Suprapubic skin (tissue), 4 donors: ENCODE data around the gene ESRRB.

Experiments used
- CTCF ChIP-seq, 2 donors: fragments of 200-600 bp in 1 of 2; fragments of 450-650 bp in 1 of 2; sonication (generic) in 1 of 2; IDR thresholded peaks; one replicate each; pipeline ENCODE4 v1.5.1; 2016 to 2019; ENCODE audit warnings: antibody characterized with exemption in 2 of 2, mild to moderate bottlenecking in 1 of 2, moderate library complexity in 1 of 2
- EP300 ChIP-seq: sonication (generic); formaldehyde crosslinking; IDR thresholded peaks from one replicate; pipeline ENCODE4 v1.6.1; 2017; ENCODE audit warnings: antibody characterized with exemption
- POLR2A ChIP-seq, 2 donors: fragments of 450-650 bp; IDR thresholded peaks; one replicate each; pipeline ENCODE4 v1.6.1; 2017; ENCODE audit warnings: antibody characterized with exemption in 2 of 2, mild to moderate bottlenecking in 2 of 2, moderate library complexity in 2 of 2
- POLR2AphosphoS5 ChIP-seq, 3 donors: sonication (generic); formaldehyde crosslinking; IDR thresholded peaks; one replicate each; pipeline ENCODE4 v1.6.1; 2017; ENCODE audit warnings: antibody characterized with exemption in 3 of 3

- TF ChIP-seq CTCF (IDR thresholded peaks at IDR 0.05) (no peak), POLR2A (IDR thresholded peaks at IDR 0.05) (no peak), POLR2AphosphoS5 (IDR thresholded peaks at IDR 0.05) (no peak), EP300 (no peak)
Observed at GRCh38 chr14:76348898-76349297, 27.0 kb upstream of the ESRRB start.
